HT-29 (cell line): ENCODE results near the gene PSTPIP2. TPM values are rescaled to one million over a fixed set of nuclear protein-coding genes. Genes with fewer than 3 reads are reported as not detected.
"Not testable (repeated sequence)": the region's sequence is repeated elsewhere in the genome, so short reads cannot be mapped to it uniquely, and the experiment has no call there.

Experiments used
- DNase-seq: peaks from one replicate; pipeline ENCODE4 v3.0.0-alpha.2; 2015; ENCODE audit warnings: low spot score
- total RNA-seq: library from RNA; depleted of rRNA; stranded (reverse); fragments of >200 nt; shearing (Covaris generic); gene quantifications from 2 replicates; pipeline ENCODE4 v1.2.3, GENCODE V29; 2014

Gene PSTPIP2
- total RNA-seq, 1 experiment from 2014 or later, result 0.13 TPM

GRCh38 chr18:46070232-46070631 lies 1.8 kb downstream of the PSTPIP2 start:
- DNase-seq, result no peak

GRCh38 chr18:46069524-46069923 lies 2.5 kb downstream of the PSTPIP2 start:
- DNase-seq, result no peak

- DNase-seq, result no peak
These were observed 3.3 kb downstream of the PSTPIP2 start for GRCh38 chr18:46068763-46069162.

GRCh38 chr18:46067438-46068007 lies 4.5 kb downstream of the PSTPIP2 start:
- peak; percentile 29 for DNase-seq

- no peak for DNase-seq
These were observed 9.3 kb downstream of the PSTPIP2 start for GRCh38 chr18:46062781-46063180.

- no peak for DNase-seq
These were observed 10.3 kb downstream of the PSTPIP2 start for GRCh38 chr18:46061796-46062195.

- no peak for DNase-seq
These were observed 10.7 kb downstream of the PSTPIP2 start for GRCh38 chr18:46061387-46061786.

GRCh38 chr18:46060359-46060841 lies 11.7 kb downstream of the PSTPIP2 start:
- DNase-seq, result no peak

GRCh38 chr18:46055838-46056230 lies 16.2 kb downstream of the PSTPIP2 start:
- DNase-seq, result no peak

- no peak for DNase-seq
These were observed 16.9 kb downstream of the PSTPIP2 start for GRCh38 chr18:46054956-46055837.

GRCh38 chr18:46053368-46054095 lies 18.5 kb downstream of the PSTPIP2 start:
- no peak for DNase-seq

GRCh38 chr18:46051731-46052461 lies 20.2 kb downstream of the PSTPIP2 start:
- no peak for DNase-seq

- no peak for DNase-seq
These were observed 21.8 kb downstream of the PSTPIP2 start for GRCh38 chr18:46050268-46050667.

GRCh38 chr18:46048641-46049040 lies 23.4 kb downstream of the PSTPIP2 start:
- DNase-seq, result no peak

GRCh38 chr18:46047369-46047768 lies 24.7 kb downstream of the PSTPIP2 start:
- DNase-seq, result not testable (repeated sequence)

GRCh38 chr18:46046688-46047087 lies 25.4 kb downstream of the PSTPIP2 start:
- DNase-seq, result no peak

GRCh38 chr18:46046126-46046525 lies 25.9 kb downstream of the PSTPIP2 start:
- DNase-seq, result no peak

GRCh38 chr18:46042571-46043123 lies 29.4 kb downstream of the PSTPIP2 start:
- DNase-seq, result no peak

GRCh38 chr18:46040747-46041104 lies 31.3 kb downstream of the PSTPIP2 start:
- DNase-seq, result no peak

- DNase-seq, result no peak
These were observed 31.9 kb downstream of the PSTPIP2 start for GRCh38 chr18:46040033-46040746.
